Vagina (tissue), 2 donors: ENCODE results near the gene ZNF740.

Experiments
- POLR2A ChIP-seq, 2 donors: fragments of 450-650 bp; IDR thresholded peaks; one replicate each; pipeline ENCODE4 v1.6.1; 2017; ENCODE audit warnings: antibody characterized with exemption in 2 of 2, mild to moderate bottlenecking in 2 of 2, moderate library complexity in 2 of 2
- POLR2AphosphoS5 ChIP-seq, 2 donors: sonication (generic); formaldehyde crosslinking; IDR thresholded peaks; one replicate each; pipeline ENCODE4 v1.9.0; 2017; ENCODE audit warnings: antibody characterized with exemption in 2 of 2, mild to moderate bottlenecking in 2 of 2, low read depth in 1 of 2; ENCODE audit not compliant: insufficient read depth in 1 of 2
- TF ChIP-seq, protein P1 (sequence below), 3 experiments: fragments of 450-650 bp in 2 of 3; fragments of 200-600 bp in 1 of 3; sonication (generic) in 1 of 3; IDR thresholded peaks; one replicate each; pipeline ENCODE4 v1.5.1; 2017 to 2019; ENCODE audit warnings: antibody characterized with exemption in 3 of 3, mild to moderate bottlenecking in 2 of 3, moderate library complexity in 2 of 3

DNA sequence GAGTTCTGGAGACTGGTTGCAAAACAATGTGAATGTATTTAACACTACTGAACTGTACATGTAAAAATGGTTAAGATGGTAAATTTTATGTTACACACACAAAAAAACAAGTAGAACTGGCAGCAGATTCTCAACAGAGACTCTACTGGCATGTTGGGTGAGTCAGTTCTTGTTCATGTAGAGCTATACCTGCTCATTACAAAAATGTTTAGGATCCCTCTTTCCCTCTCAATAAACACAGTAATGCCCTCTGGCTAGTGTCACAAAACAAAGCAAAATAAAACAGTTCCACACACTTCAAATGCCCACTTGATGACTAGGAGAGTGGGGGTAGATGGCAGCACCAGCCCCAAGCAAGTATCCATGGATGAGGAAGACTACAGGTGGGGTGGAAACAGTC is 13.7 kb upstream of the ZNF740 start:
- TF ChIP-seq, protein P1, sequence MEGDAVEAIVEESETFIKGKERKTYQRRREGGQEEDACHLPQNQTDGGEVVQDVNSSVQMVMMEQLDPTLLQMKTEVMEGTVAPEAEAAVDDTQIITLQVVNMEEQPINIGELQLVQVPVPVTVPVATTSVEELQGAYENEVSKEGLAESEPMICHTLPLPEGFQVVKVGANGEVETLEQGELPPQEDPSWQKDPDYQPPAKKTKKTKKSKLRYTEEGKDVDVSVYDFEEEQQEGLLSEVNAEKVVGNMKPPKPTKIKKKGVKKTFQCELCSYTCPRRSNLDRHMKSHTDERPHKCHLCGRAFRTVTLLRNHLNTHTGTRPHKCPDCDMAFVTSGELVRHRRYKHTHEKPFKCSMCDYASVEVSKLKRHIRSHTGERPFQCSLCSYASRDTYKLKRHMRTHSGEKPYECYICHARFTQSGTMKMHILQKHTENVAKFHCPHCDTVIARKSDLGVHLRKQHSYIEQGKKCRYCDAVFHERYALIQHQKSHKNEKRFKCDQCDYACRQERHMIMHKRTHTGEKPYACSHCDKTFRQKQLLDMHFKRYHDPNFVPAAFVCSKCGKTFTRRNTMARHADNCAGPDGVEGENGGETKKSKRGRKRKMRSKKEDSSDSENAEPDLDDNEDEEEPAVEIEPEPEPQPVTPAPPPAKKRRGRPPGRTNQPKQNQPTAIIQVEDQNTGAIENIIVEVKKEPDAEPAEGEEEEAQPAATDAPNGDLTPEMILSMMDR (IDR thresholded peaks at IDR 0.05) = no peak
- TF ChIP-seq POLR2AphosphoS5 (IDR thresholded peaks at IDR 0.05; ENCODE audit: insufficient read depth in 1 of 2, low read depth in 1 of 2) (no peak), POLR2A (IDR thresholded peaks at IDR 0.05) (no peak)
